ENCODE results near the gene LRRC8D. TPM values are rescaled to one million over a fixed set of nuclear protein-coding genes. Genes with fewer than 3 reads are reported as not detected.

The LRRC8D gene
- total RNA-seq, 2 donors from 2014 or later: 35.8 to 42.7 TPM

DNA sequence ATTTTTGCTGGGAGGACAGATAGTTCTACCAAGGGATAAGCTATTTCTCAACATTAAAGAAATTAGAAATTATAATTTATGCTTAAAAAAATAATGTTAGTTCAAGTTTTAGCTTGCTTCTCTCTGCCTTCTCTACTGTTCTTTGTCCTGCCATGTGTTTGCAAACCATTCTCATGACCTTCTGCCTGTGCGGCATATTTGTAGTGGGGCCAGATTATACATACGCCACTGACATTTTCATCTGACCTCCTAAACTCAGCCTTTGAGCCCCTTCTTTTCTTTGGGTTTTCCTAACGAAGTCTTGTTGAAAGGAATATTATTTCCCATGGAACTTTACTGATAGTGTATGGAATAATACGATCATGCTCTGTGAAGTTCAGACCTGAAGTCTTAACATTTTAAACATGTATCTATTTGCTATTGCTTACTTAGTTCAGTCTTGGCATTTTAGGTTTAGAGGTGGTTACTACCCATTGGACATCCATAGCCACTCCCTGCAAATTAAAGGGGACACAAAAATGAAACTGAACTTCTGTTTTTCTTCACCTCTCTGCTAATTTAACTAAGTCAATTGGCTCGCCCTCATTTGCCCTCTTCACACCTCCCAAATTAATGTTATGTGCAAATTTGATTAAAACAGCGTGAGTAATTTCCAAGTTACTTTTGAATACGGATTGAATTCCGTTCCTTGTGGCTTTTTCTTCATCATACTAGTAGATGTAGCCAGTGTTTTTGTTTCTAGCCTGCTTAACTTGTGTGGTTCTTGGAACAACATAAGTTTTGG is 15.6 kb downstream of the LRRC8D start:
- Histone ChIP-seq H3K27me3 (no peaks in the 10 kb centered on the region), H3K4me1 (no peaks in the 10 kb centered on the region), H3K9ac (ENCODE audit: low read depth in 2 of 2, low read length in 2 of 2) (no peak overlapping the region), H3K4me3 (no peak overlapping the region), H3K36me3 (no peaks in the 10 kb centered on the region), H3K27ac (no peak overlapping the region), H3K9me3 (no peaks in the 10 kb centered on the region)
- no peak for DNase-seq
- TF ChIP-seq, protein P1, sequence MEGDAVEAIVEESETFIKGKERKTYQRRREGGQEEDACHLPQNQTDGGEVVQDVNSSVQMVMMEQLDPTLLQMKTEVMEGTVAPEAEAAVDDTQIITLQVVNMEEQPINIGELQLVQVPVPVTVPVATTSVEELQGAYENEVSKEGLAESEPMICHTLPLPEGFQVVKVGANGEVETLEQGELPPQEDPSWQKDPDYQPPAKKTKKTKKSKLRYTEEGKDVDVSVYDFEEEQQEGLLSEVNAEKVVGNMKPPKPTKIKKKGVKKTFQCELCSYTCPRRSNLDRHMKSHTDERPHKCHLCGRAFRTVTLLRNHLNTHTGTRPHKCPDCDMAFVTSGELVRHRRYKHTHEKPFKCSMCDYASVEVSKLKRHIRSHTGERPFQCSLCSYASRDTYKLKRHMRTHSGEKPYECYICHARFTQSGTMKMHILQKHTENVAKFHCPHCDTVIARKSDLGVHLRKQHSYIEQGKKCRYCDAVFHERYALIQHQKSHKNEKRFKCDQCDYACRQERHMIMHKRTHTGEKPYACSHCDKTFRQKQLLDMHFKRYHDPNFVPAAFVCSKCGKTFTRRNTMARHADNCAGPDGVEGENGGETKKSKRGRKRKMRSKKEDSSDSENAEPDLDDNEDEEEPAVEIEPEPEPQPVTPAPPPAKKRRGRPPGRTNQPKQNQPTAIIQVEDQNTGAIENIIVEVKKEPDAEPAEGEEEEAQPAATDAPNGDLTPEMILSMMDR (IDR thresholded peaks at IDR 0.05): no peak
- intact Hi-C loops (cut with DNase I): no loop called here

DNA sequence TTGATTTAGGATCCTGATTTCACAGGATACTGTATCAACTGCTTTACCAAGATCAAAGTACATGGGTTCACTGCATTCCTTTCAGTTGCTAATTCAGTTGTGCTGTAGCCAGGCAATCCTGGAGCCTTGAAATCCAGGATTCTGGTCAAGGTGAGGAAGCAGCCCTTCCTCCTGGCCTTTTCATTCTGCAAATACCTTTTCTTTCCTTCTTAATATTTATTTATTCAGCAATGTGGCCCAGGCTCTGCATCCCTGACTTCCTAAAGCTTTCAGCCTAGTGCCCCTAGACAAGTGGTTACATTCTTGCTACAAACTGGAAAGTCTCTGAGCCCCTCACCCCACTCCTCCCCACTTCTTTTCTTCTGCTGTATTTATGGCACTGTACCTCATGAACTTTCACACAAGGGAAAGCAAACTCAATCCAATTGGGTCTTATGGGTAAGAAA is 16.2 kb downstream of the LRRC8D start:
- H3K4me1 ChIP-seq: no peaks in the 10 kb centered on the region
- no peak for DNase-seq
- H3K36me3 ChIP-seq: no peaks in the 10 kb centered on the region
- no peak overlapping the region for H3K27ac ChIP-seq
- TF ChIP-seq, protein P1 (IDR thresholded peaks at IDR 0.05): no peak
- no peak overlapping the region for H3K4me3 ChIP-seq
- H3K27me3 ChIP-seq: no peaks in the 10 kb centered on the region
- H3K9ac ChIP-seq (ENCODE audit: low read depth in 2 of 2, low read length in 2 of 2): no peak overlapping the region
- intact Hi-C loops (cut with DNase I): no loop called here
- no peaks in the 10 kb centered on the region for H3K9me3 ChIP-seq

DNA sequence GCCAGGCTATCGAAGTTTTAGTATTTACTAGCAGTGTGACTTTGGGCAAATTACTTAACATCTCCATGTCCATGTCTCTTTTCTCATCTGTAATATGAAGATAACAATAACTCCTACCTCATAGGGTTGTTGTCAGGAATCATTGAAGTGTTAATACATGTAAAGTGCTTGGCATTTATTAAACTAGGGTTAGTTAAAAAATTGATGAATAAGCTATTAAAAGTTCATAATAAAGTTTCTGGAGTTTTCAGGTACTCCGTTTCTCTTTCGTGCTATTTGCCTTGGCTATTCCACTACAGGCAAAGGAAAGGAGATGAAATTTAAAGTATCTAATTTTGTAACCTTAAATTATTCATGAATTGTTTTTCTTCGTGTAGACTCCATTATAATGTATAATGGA is 16.7 kb downstream of the LRRC8D start:
- DNase-seq: no peak
- no peaks in the 10 kb centered on the region for H3K27me3 ChIP-seq
- peaks cover 3% of the 10 kb centered on the region for H3K4me1 ChIP-seq
- TF ChIP-seq, protein P1 (IDR thresholded peaks at IDR 0.05): no peak
- no peak overlapping the region for H3K9ac ChIP-seq (ENCODE audit: low read depth in 2 of 2, low read length in 2 of 2)
- H3K36me3 ChIP-seq: no peaks in the 10 kb centered on the region
- no peak overlapping the region for H3K27ac ChIP-seq
- intact Hi-C loops (cut with DNase I): no loop called here
- no peak overlapping the region for H3K4me3 ChIP-seq
- no peaks in the 10 kb centered on the region for H3K9me3 ChIP-seq

DNA sequence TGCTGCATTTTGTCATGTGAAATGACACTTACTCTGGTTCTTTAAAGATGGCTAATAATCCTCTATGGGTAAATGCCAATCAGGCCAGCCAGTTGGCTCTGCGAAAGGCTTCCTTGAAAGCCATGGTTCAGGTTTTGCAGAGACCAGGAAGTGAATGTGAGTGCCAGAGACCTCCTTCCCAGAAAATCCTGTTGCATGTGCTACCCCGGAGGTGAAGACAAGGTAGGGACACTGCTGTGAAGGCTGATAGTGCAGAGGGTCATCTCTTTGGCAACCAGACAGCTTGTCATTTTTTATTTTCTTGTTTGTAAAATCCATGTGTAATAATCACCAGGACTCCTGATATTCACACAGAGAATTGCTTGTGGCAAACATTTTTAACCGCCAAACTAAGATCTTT is 18.7 kb downstream of the LRRC8D start:
- Histone ChIP-seq H3K27ac (no peak overlapping the region), H3K9me3 (no peaks in the 10 kb centered on the region), H3K4me3 (no peak overlapping the region), H3K36me3 (no peaks in the 10 kb centered on the region), H3K9ac (ENCODE audit: low read depth in 2 of 2, low read length in 2 of 2) (no peak overlapping the region), H3K4me1 (peaks cover 7% of the 10 kb centered on the region), H3K27me3 (no peaks in the 10 kb centered on the region)
- intact Hi-C loops (cut with DNase I): no loop called here
- TF ChIP-seq, protein P1 (IDR thresholded peaks at IDR 0.05): no peak
- DNase-seq: no peak

DNA sequence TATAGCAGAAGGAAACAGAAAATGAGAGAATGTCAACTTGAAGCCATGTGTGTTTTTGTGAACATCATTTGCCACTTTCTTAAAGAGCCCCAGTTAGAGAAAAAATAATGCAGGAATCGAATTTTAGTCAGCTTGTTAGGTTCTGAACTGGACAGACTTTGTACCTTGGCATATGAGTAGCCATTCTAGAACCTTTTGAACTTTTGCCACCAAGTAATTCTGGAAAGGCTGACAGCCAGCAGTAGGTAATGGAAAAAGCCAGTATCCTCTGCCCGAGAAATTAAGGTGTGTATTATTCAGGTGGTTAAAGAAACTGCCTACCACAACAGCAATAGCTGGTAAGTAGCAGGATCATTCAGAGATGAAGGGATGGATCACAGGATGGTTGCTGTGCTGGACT is 20.7 kb downstream of the LRRC8D start:
- Histone ChIP-seq H3K36me3 (peaks cover 3% of the 10 kb centered on the region), H3K9ac (ENCODE audit: low read depth in 2 of 2, low read length in 2 of 2) (no peak overlapping the region), H3K27ac (no peak overlapping the region), H3K27me3 (no peaks in the 10 kb centered on the region), H3K9me3 (no peaks in the 10 kb centered on the region), H3K4me3 (no peak overlapping the region), H3K4me1 (peaks cover 7% of the 10 kb centered on the region)
- TF ChIP-seq, protein P1 (IDR thresholded peaks at IDR 0.05): no peak
- intact Hi-C loops (cut with DNase I): loop anchor here (5.0 kb wide), 1 partner anchor 146 kb away; no protein-coding TSS in a partner anchor
- no peak for DNase-seq
